Measurements from ENCODE around the gene ACTN3. TPM values are rescaled to one million over a fixed set of nuclear protein-coding genes. Genes with fewer than 3 reads are reported as not detected.

The ACTN3 gene
- polyA plus RNA-seq, 2 of the 4 experiments (the other 2 are of a cell fraction): not detected

DNA sequence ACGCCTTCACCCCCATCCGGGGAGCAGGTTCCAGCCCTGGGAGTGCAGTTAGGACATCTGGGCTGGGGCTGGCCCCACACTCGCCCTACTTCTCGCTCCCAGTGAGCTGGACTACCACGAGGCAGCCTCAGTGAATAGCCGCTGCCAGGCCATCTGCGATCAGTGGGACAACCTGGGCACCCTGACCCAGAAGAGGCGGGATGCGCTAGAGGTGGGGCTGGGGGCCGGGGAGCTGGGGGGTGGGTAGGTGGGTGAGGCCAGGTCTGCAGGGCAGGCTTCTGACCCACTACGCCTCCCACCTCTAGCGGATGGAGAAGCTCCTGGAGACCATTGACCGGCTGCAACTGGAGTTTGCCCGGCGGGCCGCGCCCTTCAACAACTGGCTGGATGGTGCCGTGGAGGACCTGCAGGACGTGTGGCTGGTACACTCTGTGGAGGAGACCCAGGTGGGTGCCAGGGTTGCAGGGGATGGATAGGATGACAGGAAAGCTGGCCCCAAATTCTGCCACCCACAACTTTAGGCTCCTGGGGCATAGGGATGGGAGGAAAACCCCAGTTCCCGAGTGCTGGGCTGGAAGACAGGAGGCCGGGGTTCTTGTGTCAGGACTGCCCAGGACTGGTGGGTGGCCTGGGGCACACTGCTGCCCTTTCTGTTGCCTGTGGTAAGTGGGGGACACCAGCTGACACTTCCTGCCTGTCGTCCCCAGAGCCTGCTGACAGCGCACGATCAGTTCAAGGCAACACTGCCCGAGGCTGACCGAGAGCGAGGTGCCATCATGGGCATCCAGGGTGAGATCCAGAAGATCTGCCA is 13.4 kb downstream of the ACTN3 start:
- no peak for ATAC-seq

More for the DNA sequence above, 13.4 kb downstream of the ACTN3 start:
- no peak for FAIRE-seq
- TF ChIP-seq BCL3 (IDR thresholded peaks at IDR 0.05) (no peak), E2F6 (IDR thresholded peaks at IDR 0.05; ENCODE audit: borderline replicate concordance, low read depth) (no peak), EP300 (IDR thresholded peaks at IDR 0.05) (no peak), MAFK (IDR thresholded peaks at IDR 0.05; ENCODE audit: partially characterized antibody) (no peak), KDM1A (IDR thresholded peaks at IDR 0.05; ENCODE audit: low read depth) (no peak), USF2 (IDR thresholded peaks at IDR 0.05) (no peak), ATOH8 (CRISPR knock-in tag; IDR thresholded peaks at IDR 0.05; ENCODE audit: low read depth) (no peak), RNF2 (IDR thresholded peaks at IDR 0.05; ENCODE audit: borderline replicate concordance, low read depth) (no peak), RFX5 (IDR thresholded peaks at IDR 0.05) (no peak), HMGXB4 (CRISPR knock-in tag; IDR thresholded peaks at IDR 0.05; ENCODE audit: borderline replicate concordance) (no peak), CBX2 (IDR thresholded peaks at IDR 0.05; ENCODE audit: borderline replicate concordance, low read depth) (no peak), FOSB (CRISPR knock-in tag; IDR thresholded peaks at IDR 0.05) (no peak), ZFP36 (IDR thresholded peaks at IDR 0.05; ENCODE audit: borderline replicate concordance, partially characterized antibody) (no peak), RAD21 (conservative IDR thresholded peaks at IDR 0.05 in 1 of 2, IDR thresholded peaks at IDR 0.05 in 1 of 2) (no peak)
- POLR2A ChIA-PET: interaction anchor here (0.9 kb wide), 1 partner anchor 9 kb away, joined by 3 read pairs; the partner anchor contains the start of gene CTSF
- Histone ChIP-seq H3K4me2 (no peak overlapping the region), H3K4me3 (no peak overlapping the region), H3K27ac (no peak overlapping the region), H3K9me3 (no peaks in the 10 kb centered on the region), H3K4me1 (no peaks in the 10 kb centered on the region)
- no peak for DNase-seq (ENCODE audit: low read depth in 1 of 2, low spot score in 1 of 2)
- CTCF ChIA-PET: interaction anchor here (0.6 to 1.5 kb wide), 5 partner anchors 18 to 494 kb away, joined by 3 to 4 read pairs (median 3); no protein-coding TSS in a partner anchor
- 89% methylated on average over 19 of the region's 27 CpGs for WGBS (ENCODE audit: missing lambda C conversion rate)

Measured in A549 (cell line).